HepG2 (cell line): Measurements from ENCODE around the gene EIF2S2. TPM values are rescaled to one million over a fixed set of nuclear protein-coding genes. Genes with fewer than 3 reads are reported as not detected.

Experiments used
- ATAC-seq: fragments of 200-7000 bp; cut with Tn5 transposase; 3 replicates; pipeline ENCODE4 v1.9.1; 2020; ENCODE audit warnings: mild to moderate bottlenecking, moderate library complexity
- BruUV-seq: library from RNA; stranded (reverse); fragments of 400-500 nt; replicated peaks from 2 replicates; lab custom pipeline; 2021; lab: Mats Ljungman, UMichigan
- CTCF ChIA-PET: fragments of 300-600 bp; formaldehyde crosslinking; extraction: SDS; loops from one replicate; lab custom pipeline; 2021; ENCODE audit warnings: low total read pairs, inconsistent platforms, low intra/inter-chr PET ratio; lab: Yijun Ruan, JAX
- POLR2A ChIA-PET: fragments of 350-600 bp; sonication (Branson Sonifier 250); formaldehyde crosslinking; loops from one replicate; lab custom pipeline; 2020; ENCODE audit warnings: antibody characterized with exemption, inconsistent platforms; lab: Yijun Ruan, JAX
- DNase-seq: peaks from one replicate; pipeline ENCODE4 v3.0.0-alpha.2; 2015; ENCODE audit warnings: low spot score
- FAIRE-seq: peaks from 3 replicates; lab custom pipeline; 2011; peaks lifted over from hg19 to GRCh38; lab: Jason Lieb, UNC
- H2AFZ ChIP-seq: one replicate; pipeline ENCODE4 v1.6.1; 2011; ENCODE audit warnings: low read length, inconsistent platforms
- H3K27ac ChIP-seq: fragments of 300-600 bp; 3 replicates; pipeline ENCODE4 v1.8.0; 2011; ENCODE audit warnings: mixed run types, mild to moderate bottlenecking, mixed read lengths, low read length, inconsistent platforms; ENCODE audit not compliant: insufficient read depth; ENCODE audit errors: extremely low read length
- H3K27me3 ChIP-seq, 2 experiments: fragments of 200-600 bp in 1 of 2; 2 replicates in 1 of 2; 3 replicates in 1 of 2; pipeline versions ENCODE4 v1.6.0 to v1.8.0; 2011; ENCODE audit warnings: low read length in 2 of 2, mild to moderate bottlenecking in 2 of 2, moderate library complexity in 2 of 2, inconsistent platforms in 1 of 2; ENCODE audit not compliant: insufficient read depth in 2 of 2, control insufficient read depth in 1 of 2
- H3K36me3 ChIP-seq, 2 experiments: fragments of 200-600 bp in 1 of 2; replicated peaks in 1 of 2; 2 replicates in 1 of 2; 3 replicates in 1 of 2; pipeline versions ENCODE4 v1.5.1 to v1.8.0; 2011; ENCODE audit warnings: low read length in 2 of 2, inconsistent platforms in 1 of 2; ENCODE audit not compliant: insufficient read depth in 2 of 2, control insufficient read depth in 1 of 2
- H3K4me1 ChIP-seq: 2 replicates; pipeline ENCODE4 v1.5.1; 2012; ENCODE audit warnings: low read length, inconsistent platforms; ENCODE audit not compliant: insufficient read depth
- H3K4me2 ChIP-seq: 2 replicates; pipeline ENCODE4 v1.6.0; 2011; ENCODE audit warnings: low read depth, low read length, inconsistent platforms
- H3K4me3 ChIP-seq, 3 experiments: fragments of 200-600 bp in 1 of 3; sonication (generic), shearing (Covaris generic) in 1 of 3; replicated peaks in 1 of 3; 2 replicates each; pipeline ENCODE4 v1.5.1; 2011 to 2016; ENCODE audit warnings: low read length in 3 of 3, inconsistent platforms in 2 of 3, low read depth in 2 of 3, mild to moderate bottlenecking in 2 of 3, control low read depth in 1 of 3, mixed read lengths in 1 of 3; ENCODE audit not compliant: insufficient read depth in 1 of 3
- H3K79me2 ChIP-seq: one replicate; pipeline ENCODE4 v1.6.1; 2011; ENCODE audit warnings: low read length, inconsistent platforms; ENCODE audit not compliant: insufficient read depth
- H3K9ac ChIP-seq: 2 replicates; pipeline ENCODE4 v1.6.0; 2011; ENCODE audit warnings: mild to moderate bottlenecking, low read depth, low read length, inconsistent platforms; ENCODE audit not compliant: insufficient read depth
- H3K9me3 ChIP-seq: 2 replicates; pipeline ENCODE4 v1.5.1; 2012; ENCODE audit warnings: mild to moderate bottlenecking, low read length
- H4K20me1 ChIP-seq: 2 replicates; pipeline ENCODE4 v1.6.0; 2011; ENCODE audit warnings: inconsistent platforms, mild to moderate bottlenecking, low read length, moderate library complexity; ENCODE audit not compliant: insufficient read depth
- CENPX ChIP-seq: sonication (generic); formaldehyde crosslinking; IDR thresholded peaks from 2 replicates; pipeline ENCODE4 v1.9.0; 2021; ENCODE audit warnings: mild to moderate bottlenecking, missing genetic modification reagents, moderate library complexity
- GABPA ChIP-seq, 2 experiments: IDR thresholded peaks; 2 replicates each; pipeline ENCODE4 v1.6.1; 2011 to 2016; ENCODE audit warnings: low read depth in 2 of 2, low read length in 1 of 2, missing biosample characterization in 1 of 2, missing genetic modification characterization in 1 of 2
- NR3C1 ChIP-seq: sonication (generic); formaldehyde crosslinking; IDR thresholded peaks from 2 replicates; pipeline ENCODE4 v1.4.0; 2020; ENCODE audit warnings: missing genetic modification reagents
- RARG ChIP-seq: sonication (generic); formaldehyde crosslinking; IDR thresholded peaks from 2 replicates; pipeline ENCODE4 v1.4.0; 2020; ENCODE audit warnings: low read depth, mild to moderate bottlenecking, missing genetic modification reagents
- RELA ChIP-seq: sonication (generic); formaldehyde crosslinking; IDR thresholded peaks from 2 replicates; pipeline ENCODE4 v1.4.0; 2020; ENCODE audit warnings: missing genetic modification reagents
- SMARCE1 ChIP-seq: fragments of 450-650 bp; IDR thresholded peaks from 2 replicates; pipeline ENCODE4 v1.6.1; 2017; ENCODE audit warnings: borderline replicate concordance
- SRSF4 ChIP-seq: fragments of 200-400 bp; formaldehyde crosslinking; IDR thresholded peaks from one replicate; pipeline ENCODE4 v1.6.1; 2018; ENCODE audit warnings: mild to moderate bottlenecking, low read depth, low read length, moderate library complexity; ENCODE audit not compliant: poor library complexity, severe bottlenecking
- TOPORS ChIP-seq: sonication (generic); formaldehyde crosslinking; IDR thresholded peaks from 2 replicates; pipeline ENCODE4 v1.8.0; 2023; ENCODE audit warnings: mild to moderate bottlenecking, missing genetic modification reagents
- ZFP36L1 ChIP-seq: sonication (generic); formaldehyde crosslinking; IDR thresholded peaks from 2 replicates; pipeline ENCODE4 v1.8.0; 2022; ENCODE audit warnings: mild to moderate bottlenecking, missing genetic modification reagents, moderate library complexity
- ZFP41 ChIP-seq: sonication (generic); formaldehyde crosslinking; IDR thresholded peaks from 2 replicates; pipeline ENCODE4 v1.4.0; 2020; ENCODE audit warnings: mild to moderate bottlenecking, missing genetic modification reagents, borderline replicate concordance
- ZNF136 ChIP-seq: sonication (generic); formaldehyde crosslinking; IDR thresholded peaks from 2 replicates; pipeline ENCODE4 v1.8.1; 2022; ENCODE audit warnings: low read depth, mild to moderate bottlenecking, moderate library complexity, missing genetic modification reagents
- ZNF253 ChIP-seq: sonication (generic); formaldehyde crosslinking; IDR thresholded peaks from 2 replicates; pipeline ENCODE4 v1.8.0; 2022; ENCODE audit warnings: mild to moderate bottlenecking, missing genetic modification reagents, borderline replicate concordance
- ZNF264 ChIP-seq: sonication (generic); formaldehyde crosslinking; IDR thresholded peaks from 2 replicates; pipeline ENCODE4 v1.4.0; 2020; ENCODE audit warnings: missing genetic modification reagents
- ZSCAN29 ChIP-seq: sonication (generic); formaldehyde crosslinking; conservative IDR thresholded peaks from 2 replicates; pipeline ENCODE4 v1.4.0; 2020; ENCODE audit warnings: mild to moderate bottlenecking, missing genetic modification reagents
- WGBS: methylation state at CpG from one replicate; pipeline ENCODE4 v1.1.6; 2017; ENCODE audit warnings: low lambda C conversion rate; 5-methylcytosine and 5-hydroxymethylcytosine counted together
- in situ Hi-C: cut with HindIII; loops from 2 replicates; pipeline ENCODE4 v1.10.0; 2017; ENCODE audit warnings: low pct_unique_long_range_greater_than_20kb; ENCODE audit not compliant: extremely low pct_ligation_motif_present
- intact Hi-C: fragments of 100-400 bp; cut with micrococcal nuclease; formaldehyde crosslinking; loops from one replicate; pipeline ENCODE4 v1.10.0; 2022; ENCODE audit not compliant: unreplicated experiment
- polyA plus RNA-seq, 8 experiments: library from polyadenylated mRNA; depleted of rRNA in 3 of 8; stranded (reverse) in 7 of 8; unstranded in 1 of 8; fragments of >200 nt; fragmentation: Illumina TruSeq in 4 of 8; extraction: Trizol in 4 of 8; gene quantifications; 2 replicates each; pipeline versions ENCODE4 v1.2.1 to v1.2.3, GENCODE V29; 2011 to 2016; ENCODE audit warnings: low read depth in 4 of 8, missing spikeins in 1 of 8, mixed read lengths in 1 of 8; ENCODE audit not compliant: insufficient read depth in 1 of 8
- total RNA-seq, 5 experiments: library from RNA; depleted of rRNA; stranded (reverse); fragments of >200 nt; fragmentation: Illumina TruSeq; extraction: Trizol; gene quantifications; 2 replicates each; pipeline ENCODE4 v1.2.3, GENCODE V29; 2016; ENCODE audit warnings: low read depth in 1 of 5
- TF ChIP-seq, protein P1 (sequence below): sonication (generic); formaldehyde crosslinking; IDR thresholded peaks from 2 replicates; pipeline ENCODE4 v1.4.0; 2020; ENCODE audit warnings: missing genetic modification reagents
- TF ChIP-seq, protein P2 (sequence below): sonication (generic); formaldehyde crosslinking; IDR thresholded peaks from 2 replicates; pipeline ENCODE4 v1.9.0; 2022; ENCODE audit warnings: missing genetic modification reagents, mild to moderate bottlenecking, borderline replicate concordance
- TF ChIP-seq, protein P3 (sequence below): IDR thresholded peaks from 2 replicates; pipeline ENCODE4 v1.6.1; 2016; ENCODE audit warnings: missing compliant biosample characterization, missing genetic modification reagents, borderline replicate concordance
- TF ChIP-seq, protein P4 (sequence below): sonication (generic); formaldehyde crosslinking; IDR thresholded peaks from 2 replicates; pipeline ENCODE4 v1.8.1; 2023; ENCODE audit warnings: missing genetic modification reagents, inconsistent platforms, borderline replicate concordance

Gene EIF2S2
- total and polyA plus RNA-seq, 2 of the 13 experiments (the other 11 are each of a cell fraction or from before 2014, with no cell fraction given) = 126 to 213 TPM

DNA sequence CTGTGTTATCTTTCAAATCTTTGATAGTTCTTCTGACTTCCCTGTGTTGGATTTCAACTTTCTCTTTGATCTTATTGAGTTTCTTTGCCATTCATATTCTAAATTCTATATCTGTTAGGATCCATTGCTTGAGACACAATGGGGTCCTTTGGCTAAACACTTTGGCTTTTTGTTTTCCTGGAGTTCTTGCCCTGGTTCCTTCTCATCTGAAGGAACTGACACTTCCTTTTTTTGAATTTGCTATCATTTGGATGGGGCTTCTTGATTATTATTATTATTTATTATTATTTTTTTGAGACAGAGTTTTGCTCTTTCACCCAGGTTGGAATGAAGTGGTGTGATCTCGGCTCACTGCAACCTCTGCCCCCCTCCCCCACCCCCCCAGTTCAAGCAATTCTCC lies 30.1 kb upstream of the EIF2S2 start:
- TF ChIP-seq, protein P1, sequence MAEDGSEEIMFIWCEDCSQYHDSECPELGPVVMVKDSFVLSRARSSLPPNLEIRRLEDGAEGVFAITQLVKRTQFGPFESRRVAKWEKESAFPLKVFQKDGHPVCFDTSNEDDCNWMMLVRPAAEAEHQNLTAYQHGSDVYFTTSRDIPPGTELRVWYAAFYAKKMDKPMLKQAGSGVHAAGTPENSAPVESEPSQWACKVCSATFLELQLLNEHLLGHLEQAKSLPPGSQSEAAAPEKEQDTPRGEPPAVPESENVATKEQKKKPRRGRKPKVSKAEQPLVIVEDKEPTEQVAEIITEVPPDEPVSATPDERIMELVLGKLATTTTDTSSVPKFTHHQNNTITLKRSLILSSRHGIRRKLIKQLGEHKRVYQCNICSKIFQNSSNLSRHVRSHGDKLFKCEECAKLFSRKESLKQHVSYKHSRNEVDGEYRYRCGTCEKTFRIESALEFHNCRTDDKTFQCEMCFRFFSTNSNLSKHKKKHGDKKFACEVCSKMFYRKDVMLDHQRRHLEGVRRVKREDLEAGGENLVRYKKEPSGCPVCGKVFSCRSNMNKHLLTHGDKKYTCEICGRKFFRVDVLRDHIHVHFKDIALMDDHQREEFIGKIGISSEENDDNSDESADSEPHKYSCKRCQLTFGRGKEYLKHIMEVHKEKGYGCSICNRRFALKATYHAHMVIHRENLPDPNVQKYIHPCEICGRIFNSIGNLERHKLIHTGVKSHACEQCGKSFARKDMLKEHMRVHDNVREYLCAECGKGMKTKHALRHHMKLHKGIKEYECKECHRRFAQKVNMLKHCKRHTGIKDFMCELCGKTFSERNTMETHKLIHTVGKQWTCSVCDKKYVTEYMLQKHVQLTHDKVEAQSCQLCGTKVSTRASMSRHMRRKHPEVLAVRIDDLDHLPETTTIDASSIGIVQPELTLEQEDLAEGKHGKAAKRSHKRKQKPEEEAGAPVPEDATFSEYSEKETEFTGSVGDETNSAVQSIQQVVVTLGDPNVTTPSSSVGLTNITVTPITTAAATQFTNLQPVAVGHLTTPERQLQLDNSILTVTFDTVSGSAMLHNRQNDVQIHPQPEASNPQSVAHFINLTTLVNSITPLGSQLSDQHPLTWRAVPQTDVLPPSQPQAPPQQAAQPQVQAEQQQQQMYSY = no peak
- TF ChIP-seq ZNF136 (CRISPR knock-in tag) (no peak), ZFP41 (CRISPR knock-in tag) (no peak), SRSF4 (no peak), SMARCE1 (no peak), GABPA (IDR thresholded peaks at IDR 0.05; ENCODE audit: low read depth, low read length) (no peak), GABPA (CRISPR knock-in tag; IDR thresholded peaks at IDR 0.05; ENCODE audit: low read depth) (no peak), ZNF253 (no peak), RELA (CRISPR knock-in tag) (no peak), NR3C1 (CRISPR knock-in tag) (no peak), TOPORS (CRISPR knock-in tag) (no peak), ZSCAN29 (CRISPR knock-in tag) (no peak), ZNF264 (no peak), CENPX (no peak), RARG (CRISPR knock-in tag) (no peak), ZFP36L1 (CRISPR knock-in tag) (no peak)
- TF ChIP-seq, protein P2, sequence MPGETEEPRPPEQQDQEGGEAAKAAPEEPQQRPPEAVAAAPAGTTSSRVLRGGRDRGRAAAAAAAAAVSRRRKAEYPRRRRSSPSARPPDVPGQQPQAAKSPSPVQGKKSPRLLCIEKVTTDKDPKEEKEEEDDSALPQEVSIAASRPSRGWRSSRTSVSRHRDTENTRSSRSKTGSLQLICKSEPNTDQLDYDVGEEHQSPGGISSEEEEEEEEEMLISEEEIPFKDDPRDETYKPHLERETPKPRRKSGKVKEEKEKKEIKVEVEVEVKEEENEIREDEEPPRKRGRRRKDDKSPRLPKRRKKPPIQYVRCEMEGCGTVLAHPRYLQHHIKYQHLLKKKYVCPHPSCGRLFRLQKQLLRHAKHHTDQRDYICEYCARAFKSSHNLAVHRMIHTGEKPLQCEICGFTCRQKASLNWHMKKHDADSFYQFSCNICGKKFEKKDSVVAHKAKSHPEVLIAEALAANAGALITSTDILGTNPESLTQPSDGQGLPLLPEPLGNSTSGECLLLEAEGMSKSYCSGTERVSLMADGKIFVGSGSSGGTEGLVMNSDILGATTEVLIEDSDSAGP (CRISPR knock-in tag) = no peak
- TF ChIP-seq, protein P3, sequence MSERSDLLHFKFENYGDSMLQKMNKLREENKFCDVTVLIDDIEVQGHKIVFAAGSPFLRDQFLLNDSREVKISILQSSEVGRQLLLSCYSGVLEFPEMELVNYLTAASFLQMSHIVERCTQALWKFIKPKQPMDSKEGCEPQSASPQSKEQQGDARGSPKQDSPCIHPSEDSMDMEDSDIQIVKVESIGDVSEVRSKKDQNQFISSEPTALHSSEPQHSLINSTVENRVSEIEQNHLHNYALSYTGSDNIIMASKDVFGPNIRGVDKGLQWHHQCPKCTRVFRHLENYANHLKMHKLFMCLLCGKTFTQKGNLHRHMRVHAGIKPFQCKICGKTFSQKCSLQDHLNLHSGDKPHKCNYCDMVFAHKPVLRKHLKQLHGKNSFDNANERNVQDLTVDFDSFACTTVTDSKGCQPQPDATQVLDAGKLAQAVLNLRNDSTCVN (CRISPR knock-in tag) = no peak
- TF ChIP-seq, protein P4, sequence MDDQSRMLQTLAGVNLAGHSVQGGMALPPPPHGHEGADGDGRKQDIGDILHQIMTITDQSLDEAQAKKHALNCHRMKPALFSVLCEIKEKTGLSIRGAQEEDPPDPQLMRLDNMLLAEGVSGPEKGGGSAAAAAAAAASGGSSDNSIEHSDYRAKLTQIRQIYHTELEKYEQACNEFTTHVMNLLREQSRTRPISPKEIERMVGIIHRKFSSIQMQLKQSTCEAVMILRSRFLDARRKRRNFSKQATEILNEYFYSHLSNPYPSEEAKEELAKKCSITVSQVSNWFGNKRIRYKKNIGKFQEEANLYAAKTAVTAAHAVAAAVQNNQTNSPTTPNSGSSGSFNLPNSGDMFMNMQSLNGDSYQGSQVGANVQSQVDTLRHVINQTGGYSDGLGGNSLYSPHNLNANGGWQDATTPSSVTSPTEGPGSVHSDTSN (CRISPR knock-in tag) = no peak
- TF ChIP-seq, all 625 proteins: peak for 0
- ATAC-seq (no peak), FAIRE-seq (no peak), DNase-seq (no peak)
- 18% methylated on average over 1 of the region's 1 CpG for WGBS
- H3K9me3 ChIP-seq = no peaks in the 10 kb centered on the region
- ChIA-PET POLR2A (interaction anchor here (0.9 kb wide), 1 partner anchor 29 kb away, joined by 3 read pairs; no protein-coding TSS in a partner anchor), CTCF (no interaction called here)
- no peak overlapping the region for H2AFZ ChIP-seq
- H3K27ac ChIP-seq = no peak overlapping the region
- in situ Hi-C loops = no loop called here
- no peak overlapping the region for H3K4me2 ChIP-seq
- intact Hi-C loops = no loop called here
- H3K9ac ChIP-seq = no peak overlapping the region
- BruUV-seq = no TSS peak
- no peaks in the 10 kb centered on the region for H3K79me2 ChIP-seq
- no peak overlapping the region for H3K4me3 ChIP-seq
- no peaks in the 10 kb centered on the region for H3K36me3 ChIP-seq
- H4K20me1 ChIP-seq = no peaks in the 10 kb centered on the region
- H3K4me1 ChIP-seq = peaks cover 26% of the 10 kb centered on the region
- H3K27me3 ChIP-seq = no peaks in the 10 kb centered on the region
